ENCODE results near the gene LUZP2.

- no peak for TF ChIP-seq SUZ12 (IDR thresholded peaks at IDR 0.05; ENCODE audit: extremely low read depth, insufficient read depth, insufficient read length)
- TF ChIP-seq ZNF274 (IDR thresholded peaks at IDR 0.05; ENCODE audit: low read depth, low read length): no peak
Measured at GRCh38 chr11:24478718-24479117, 18.1 kb upstream of the LUZP2 start.
